DND-41 (cell line): ENCODE data around the gene DAG1.

Experiments used
- CTCF ChIP-seq: IDR thresholded peaks from 2 replicates; pipeline ENCODE4 v1.5.1; 2012; ENCODE audit warnings: borderline replicate concordance, low read length, moderate library complexity, mild to moderate bottlenecking; ENCODE audit not compliant: poor library complexity, severe bottlenecking; ENCODE audit errors: extremely low read depth
- EZH2 ChIP-seq: IDR thresholded peaks from 3 replicates; pipeline ENCODE4 v1.6.1; 2012; ENCODE audit warnings: borderline replicate concordance, low read depth, mild to moderate bottlenecking, moderate library complexity, low read length, inconsistent platforms; ENCODE audit not compliant: severe bottlenecking

- TF ChIP-seq CTCF = no peak
- no peak for TF ChIP-seq EZH2
Measured at GRCh38 chr3:49518441-49518840, 48.4 kb downstream of the DAG1 start.
